GM18909 (cell line): ENCODE measurements around the gene CNTN4.

ENCODE experiments used
- ATAC-seq: cut with Tn5 transposase; IDR thresholded peaks from one replicate; pipeline ENCODE4 v1.9.1; 2021; ENCODE audit warnings: mild to moderate bottlenecking; ENCODE audit not compliant: unreplicated experiment, poor library complexity

The CNTN4 gene

DNA sequence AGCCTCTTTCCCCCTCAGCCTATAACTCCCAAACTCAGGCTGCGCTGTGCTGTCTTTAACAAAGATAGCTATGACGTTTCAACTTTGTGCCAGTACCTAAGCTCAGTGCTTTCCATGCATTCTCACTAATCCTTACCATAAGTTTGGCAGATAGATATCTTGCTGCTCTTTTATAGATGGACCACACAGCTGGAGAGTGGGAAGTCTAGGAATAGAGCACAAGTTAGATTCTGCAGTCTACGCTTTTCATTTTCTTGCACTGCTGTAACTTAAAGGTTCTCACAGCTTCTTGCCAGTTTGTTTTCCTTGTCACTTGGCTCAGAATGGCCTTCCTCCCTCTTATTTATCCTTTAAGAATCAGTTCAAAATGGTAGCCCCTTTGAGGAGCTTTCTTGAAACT, 468.8 kb downstream of the CNTN4 start:
- no peak for ATAC-seq

DNA sequence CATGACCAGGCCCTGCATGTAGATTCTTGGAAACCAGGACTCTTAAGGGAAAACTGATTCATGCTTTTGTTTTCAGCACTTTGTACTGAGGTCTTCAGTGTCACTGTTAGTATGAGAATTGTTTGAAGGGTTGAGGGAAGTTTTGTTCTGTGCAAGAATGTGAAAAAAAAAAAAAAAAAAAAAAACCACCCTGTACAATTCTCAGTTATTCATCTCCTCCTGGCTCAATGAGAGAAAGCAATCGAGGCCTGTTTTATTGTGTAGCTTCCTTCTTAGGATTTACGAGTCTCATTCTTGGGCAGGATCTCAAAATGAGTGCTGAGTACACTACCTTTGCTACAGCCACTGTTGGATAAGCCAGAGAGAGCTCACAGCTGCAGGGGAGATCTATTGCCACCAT, 469.5 kb downstream of the CNTN4 start:
- no peak for ATAC-seq

DNA sequence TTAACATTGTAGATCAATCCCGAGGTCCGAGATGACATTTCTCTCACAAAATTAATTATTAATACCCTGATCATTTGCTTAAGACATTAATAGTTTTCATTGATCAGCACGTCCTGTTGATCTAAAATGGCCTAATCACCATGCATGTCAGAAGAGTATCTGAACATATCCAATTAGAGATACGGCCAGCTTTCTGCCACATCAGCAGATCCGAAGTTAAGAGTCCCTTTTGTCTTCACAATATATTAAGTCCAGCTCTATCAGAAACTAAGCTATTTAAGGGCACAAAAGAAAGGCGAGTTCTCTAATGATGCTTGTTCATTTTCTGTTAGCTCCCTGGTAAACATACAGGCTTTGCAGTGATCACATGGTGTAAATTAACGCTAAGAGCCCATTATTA, 470.3 kb downstream of the CNTN4 start:
- no peak for ATAC-seq

DNA sequence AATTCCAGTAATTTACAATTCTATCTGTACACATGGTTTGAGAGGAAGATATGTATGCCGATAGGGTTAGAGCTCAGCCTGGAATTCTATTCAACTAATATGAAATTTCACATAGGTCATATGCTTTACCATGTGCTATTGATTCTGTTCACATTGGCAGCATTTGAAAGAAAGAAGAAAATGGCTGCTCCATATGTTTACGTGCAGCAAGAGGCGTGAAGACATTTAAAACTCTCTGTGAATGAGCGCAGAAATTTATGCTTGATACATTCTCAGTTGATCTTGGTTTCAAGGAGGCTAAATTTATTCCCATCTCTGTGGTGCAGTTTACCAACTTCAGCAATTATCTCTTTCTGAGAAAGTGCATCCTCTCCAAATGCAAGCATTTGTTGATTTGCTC, 478.9 kb downstream of the CNTN4 start:
- no peak for ATAC-seq

DNA sequence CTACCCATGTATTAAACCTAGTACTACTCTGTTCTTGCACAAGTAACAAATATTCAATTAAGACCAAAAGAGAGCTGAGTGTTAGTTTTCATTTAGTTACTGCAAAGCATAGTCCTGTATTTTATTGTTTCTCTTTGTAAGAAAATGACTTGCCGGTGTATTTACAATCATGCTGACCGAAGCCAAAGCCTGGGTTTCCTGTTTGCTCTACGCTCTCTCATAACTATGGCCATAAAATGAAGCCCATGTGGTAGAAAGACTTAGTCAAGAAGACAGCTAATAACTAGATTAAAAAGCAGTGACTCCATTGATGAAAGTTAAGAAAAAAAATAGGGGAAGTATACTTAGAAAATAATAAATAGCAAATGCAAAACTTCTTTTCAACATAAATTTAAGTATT, 479.9 kb downstream of the CNTN4 start:
- no peak for ATAC-seq

DNA sequence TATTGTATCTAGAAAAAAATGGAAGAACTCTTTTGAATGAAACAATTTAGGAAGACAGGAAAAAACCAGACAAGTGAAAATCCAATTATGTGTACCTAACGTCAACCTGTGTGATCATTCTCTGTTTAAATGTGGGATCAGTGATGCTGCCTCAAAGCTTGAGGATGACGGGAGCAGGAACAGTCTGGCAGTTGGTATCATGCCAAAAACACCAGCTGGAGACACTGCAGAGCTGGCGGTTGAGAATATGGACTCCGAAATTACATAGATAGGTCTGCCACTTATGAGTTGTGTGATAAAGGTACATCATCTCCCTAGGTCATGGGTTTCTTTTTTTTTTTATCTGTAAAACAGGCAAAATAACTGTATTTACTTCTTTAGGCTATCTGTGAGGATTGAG, 480.5 kb downstream of the CNTN4 start:
- ATAC-seq, result no peak

DNA sequence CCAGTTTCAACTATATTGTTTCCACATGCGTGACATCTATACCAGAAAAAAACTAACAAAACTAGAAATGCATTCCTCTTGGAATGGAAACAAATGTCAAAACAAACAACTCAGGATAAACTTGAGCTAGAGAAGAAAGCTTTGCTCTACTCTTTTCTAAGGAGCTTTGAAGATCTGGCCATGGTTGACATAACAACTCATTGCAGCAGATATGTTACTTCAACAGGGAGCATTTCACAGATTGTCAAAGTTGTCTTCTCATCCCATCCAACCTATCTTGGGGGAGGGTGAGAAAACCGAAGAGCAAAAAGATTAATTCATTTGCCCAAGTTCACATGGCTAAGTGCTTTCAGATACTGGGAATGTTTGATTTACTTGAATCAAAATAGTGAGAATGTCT, 484.4 kb downstream of the CNTN4 start:
- no peak for ATAC-seq

DNA sequence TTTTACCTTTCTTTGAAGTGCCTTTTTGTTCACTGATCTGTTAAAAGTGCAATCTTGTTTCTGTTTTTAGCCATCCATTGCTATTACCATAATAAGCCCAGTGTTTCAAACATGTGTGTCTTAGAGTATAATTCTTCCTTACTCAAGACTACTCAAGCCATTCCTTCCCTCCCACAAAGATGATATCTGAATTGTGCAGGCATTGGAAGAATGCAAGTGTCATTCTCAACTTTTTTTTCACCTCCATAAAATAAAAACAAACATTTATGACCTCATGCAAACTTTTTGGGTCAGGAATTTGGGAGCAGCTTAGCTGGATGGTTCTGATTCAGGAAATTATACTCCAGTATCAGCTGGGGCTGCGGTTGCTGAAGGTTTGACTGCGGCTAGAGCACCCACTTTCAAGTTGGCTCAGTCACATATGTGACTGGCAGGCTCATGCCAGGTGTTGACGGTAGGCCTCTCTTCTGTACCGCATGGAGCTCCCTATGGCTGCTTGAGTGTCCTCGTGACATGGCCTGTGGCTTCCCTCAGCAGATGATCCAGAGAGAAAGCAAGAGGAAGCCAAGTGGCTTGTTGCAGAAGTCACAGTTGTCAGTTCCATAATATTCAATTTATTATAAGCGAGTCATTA, 490.8 kb downstream of the CNTN4 start:
- ATAC-seq, result no peak

DNA sequence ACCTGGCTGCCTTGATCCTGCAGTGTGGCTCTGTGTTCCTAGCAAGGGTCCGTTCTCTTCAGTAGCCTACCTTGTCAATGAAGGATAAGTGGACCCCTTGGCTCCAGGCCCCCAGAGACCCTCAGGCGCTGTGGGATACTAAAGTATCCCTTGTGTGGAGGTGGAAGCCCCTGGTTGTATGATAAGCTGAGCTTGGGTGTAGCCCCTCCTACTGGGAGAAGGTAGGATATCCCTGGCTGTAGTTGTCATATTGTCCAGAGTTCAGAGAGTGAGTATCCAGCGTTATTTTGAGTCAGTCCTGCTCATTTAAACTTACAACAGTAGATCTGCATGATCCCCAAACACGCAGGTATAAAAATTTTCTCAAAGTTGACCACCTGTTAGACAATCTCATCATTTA, 496.8 kb downstream of the CNTN4 start:
- no peak for ATAC-seq

DNA sequence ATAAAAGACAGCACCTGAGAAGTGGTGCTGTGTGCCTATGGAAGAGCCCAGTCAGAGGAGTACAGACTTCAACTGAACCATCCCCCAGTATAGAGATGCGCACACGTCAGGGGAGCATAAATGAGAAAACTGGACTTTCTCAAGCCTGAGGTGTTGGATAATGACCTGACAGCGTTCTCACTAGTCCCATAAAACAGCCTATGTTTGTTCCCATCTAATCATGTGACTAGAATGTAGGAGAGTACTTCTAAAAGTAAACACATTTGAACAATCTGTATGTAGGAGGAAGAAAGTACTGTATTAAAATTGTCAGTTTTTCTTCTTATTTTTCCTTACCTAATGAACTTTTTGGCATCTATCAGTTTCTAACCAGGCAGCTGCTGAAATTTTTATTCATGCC, 498.9 kb downstream of the CNTN4 start:
- no peak for ATAC-seq

DNA sequence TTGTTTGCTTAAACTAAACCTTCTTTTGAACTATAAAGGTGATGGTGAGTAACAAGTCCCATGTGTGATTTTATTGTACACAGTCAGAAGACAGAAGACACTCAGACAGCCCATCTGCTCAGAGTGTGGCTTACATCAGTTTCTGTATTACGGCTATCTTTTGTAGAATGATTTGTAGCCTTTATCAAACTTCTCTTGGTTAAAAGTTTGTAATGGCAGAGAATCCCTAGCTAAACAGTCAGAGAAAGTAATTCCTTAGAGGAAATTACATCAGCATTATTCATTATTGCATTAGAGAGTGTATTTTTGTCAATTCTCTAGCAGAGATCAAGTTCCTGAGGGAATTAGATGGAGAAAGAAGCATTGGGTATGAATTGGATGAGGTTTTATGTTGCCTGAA, 500.8 kb downstream of the CNTN4 start:
- no peak for ATAC-seq

DNA sequence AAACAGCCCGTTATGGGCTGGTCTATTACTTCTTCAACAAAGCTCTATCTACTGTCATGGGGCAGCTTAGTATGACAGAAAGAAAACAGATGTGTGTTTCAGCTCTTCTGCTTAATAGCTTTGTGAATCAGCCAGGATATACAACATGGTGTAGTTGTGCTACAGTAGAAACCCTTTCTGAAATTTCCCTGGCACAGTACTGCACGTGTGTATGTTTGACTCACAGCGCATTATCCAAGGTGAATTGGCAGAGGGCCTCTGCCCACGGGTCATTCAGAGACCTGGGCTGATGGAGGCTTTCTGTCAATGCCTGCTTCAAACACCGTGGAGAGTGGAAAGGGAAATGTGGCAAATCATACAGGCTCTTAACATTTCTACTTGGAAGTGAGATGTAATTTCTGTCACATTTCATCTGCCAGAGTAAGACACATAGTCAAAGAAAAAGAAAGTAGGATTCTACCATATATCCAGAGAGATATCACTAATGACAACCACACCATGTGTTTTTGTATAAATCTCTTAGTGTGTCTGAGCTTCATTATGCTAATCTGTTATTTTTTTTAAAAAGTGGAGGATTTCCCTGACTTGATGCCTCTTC, 505.1 kb downstream of the CNTN4 start:
- ATAC-seq, result no peak

DNA sequence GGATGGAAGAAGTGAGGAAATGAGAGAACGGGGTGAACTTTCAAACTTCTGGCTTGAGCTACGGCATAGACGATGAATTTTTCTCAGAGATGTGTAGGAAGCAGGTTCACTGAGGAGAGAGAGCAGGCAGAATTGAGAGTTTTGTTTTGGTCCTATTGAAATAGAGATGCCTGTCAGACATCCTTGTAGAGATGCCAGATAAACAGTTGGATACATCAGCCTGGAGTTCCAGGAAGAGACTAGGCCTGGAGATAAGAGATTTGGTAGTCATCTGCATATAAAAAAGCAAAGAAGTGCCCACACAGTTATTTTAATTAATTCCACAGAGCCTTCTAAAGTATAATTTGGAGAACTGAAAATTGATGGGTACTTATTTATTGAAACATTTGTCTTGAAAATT, 515.9 kb downstream of the CNTN4 start:
- no peak for ATAC-seq

DNA sequence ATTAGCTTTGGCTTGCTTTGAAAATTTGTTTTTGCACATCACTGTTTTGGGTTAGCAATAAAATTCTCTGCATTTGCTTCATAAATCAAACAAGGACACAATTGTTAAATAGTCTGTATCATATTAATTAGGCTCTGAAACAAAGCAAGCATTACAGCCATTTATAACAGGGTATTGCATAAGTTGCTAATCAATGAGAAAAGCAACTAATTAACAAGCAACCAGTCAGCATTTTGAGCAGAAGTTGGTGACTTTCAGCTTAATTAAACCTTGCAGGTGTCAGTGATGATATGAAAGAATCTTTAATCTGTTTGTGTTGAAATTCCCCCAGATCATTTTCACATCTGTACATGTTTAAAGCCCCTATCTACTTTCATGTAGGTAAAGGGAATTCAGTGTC, 516.4 kb downstream of the CNTN4 start:
- no peak for ATAC-seq

DNA sequence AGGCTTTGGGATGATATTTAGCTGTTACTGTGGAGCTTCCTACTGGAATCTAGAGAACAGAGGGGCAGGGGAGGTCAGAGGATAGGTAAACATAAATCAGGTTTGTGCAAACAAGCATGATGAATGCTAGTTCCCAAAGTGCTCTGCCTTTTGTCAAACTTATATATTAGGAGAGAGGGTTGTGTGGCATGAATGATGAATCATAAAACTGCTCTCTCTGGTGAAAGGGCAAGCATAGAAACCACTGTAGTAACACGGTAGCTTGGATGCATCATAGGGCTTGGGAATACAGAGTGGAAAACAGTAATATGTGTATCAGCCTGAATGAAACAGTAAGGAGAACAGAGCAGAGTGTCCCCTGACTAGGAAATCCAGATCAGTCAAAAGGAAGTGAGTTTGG, 524.8 kb downstream of the CNTN4 start:
- ATAC-seq, result no peak

DNA sequence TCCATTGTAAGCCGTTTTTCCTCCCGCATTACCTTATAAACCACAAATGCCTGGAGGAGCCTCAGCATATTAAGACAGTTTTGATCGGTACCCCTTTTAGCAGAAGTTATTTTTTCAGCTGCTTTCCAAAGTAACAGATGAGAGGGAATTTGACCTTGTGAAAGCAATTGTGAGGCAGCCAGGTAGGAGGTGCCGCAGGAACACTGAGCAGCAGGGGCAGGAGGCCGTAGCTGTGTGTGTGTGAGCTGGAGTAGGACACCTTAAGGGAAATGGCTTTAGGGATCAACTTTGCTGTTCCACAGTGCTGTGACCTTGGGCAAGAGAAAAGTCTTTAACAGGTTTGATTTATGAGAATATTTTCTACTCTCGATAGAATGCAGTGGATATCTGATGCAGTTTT, 529.5 kb downstream of the CNTN4 start:
- ATAC-seq, result no peak

DNA sequence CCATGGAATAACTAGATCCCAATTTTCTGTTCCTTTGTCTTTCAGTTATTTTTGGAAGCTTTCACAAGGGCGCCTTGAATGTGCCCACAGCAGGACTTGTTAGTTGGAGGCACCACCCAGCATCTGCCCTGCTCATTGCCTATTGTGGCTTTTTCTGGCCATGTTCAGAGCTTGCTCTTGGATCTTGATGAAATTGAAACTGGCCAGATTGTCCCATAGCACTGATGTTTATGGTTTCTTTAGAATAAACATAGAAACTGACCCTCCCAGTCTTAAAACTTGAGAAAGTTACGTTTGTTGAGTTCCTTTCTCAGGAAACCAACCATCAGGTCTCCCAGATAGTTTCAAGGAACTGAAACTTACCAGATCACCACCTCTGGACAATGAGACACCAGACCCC, 536.8 kb downstream of the CNTN4 start:
- ATAC-seq, result no peak

DNA sequence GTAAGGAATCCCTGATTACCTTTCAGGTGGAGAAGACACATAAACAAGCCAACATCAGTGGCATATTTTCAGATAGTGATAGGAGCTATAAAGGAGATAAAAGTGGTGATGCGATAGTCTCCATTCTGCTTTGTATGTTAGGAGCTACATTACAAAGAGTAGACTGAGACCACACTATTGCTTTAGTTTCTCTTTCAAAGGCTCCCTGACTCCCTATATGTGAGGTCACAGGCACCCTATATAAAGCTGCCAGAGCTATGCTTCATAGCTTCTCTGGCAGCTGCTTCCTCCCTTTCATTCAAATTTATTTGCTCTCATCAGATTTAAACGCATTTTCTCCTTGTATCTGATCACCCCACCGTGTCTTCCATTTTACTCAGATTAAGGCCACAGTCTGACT, 544.9 kb downstream of the CNTN4 start:
- no peak for ATAC-seq

DNA sequence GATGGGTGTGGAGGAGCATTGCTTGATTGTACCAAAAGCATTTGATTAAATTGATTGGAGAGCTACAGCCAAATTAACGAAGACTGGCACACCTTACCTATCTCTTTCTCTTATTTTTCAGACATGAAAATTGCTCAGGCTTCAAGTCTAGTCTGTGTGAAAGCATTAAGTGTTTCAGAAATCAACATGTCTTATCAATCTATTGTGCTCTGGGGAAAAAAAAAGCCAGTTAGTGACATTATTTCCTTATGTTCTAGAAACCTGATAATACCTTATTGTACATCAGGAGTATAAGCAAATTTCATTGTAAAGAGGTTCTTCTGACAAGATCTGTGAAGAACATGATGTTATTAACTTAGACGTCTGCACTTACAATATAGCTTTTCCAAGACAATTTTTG, 546.3 kb downstream of the CNTN4 start:
- ATAC-seq, result no peak

DNA sequence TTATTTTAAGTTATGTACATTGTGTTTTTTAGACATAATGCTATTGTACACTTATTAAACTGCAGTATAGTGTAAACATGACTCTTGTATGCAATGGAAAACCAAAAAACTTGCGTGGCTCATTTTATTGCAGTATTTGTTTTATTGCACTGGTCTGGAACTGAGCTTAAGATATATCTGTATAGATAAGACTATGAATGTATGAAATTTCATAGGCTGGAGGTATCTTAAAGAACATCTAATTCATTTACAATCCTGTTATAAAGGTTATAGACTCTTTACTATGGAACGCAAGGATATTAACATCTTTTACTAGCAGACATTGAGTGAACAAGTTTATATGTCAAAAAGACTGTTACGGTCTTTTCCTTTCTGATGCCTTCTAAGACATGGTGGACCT, 552.1 kb downstream of the CNTN4 start:
- ATAC-seq, result no peak

DNA sequence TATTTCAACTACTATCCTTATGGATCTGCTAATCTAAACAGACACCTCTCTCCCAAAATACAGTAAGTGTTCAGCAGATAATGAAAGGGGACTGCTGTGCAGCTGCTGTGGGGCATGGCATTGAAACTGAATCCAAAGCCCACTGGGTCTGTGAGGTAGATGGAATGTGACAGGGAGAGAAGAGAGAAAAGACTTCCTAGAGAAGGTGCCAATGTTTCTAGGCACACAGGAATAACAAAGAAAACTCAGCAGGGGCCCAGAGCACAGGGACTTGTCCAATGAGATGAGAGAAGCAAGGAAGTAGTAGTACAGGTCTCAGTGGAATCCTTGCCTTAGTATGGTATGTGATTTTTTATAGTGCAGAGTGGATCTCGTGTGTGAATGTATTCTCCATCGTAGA, 553.7 kb downstream of the CNTN4 start:
- ATAC-seq, result no peak

DNA sequence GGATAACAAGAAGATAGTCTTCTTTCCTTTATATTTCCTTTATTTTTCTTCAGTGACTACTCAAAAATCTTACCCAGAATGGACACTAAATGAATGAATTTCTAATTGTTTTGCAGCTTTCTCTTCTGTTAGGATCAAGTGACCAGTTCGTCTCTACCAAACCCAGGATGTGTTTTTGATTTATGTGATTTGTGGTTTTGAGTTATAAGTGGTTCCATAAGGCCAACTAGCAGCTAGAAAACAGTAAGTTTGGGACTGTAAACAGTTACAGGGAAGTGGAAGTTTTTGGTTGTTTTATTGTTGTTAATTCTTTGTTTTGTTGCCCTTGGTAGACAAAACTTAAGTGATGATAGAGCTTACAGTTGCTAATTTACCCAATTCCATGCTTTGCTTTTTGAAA, 555.0 kb downstream of the CNTN4 start:
- ATAC-seq, result no peak

DNA sequence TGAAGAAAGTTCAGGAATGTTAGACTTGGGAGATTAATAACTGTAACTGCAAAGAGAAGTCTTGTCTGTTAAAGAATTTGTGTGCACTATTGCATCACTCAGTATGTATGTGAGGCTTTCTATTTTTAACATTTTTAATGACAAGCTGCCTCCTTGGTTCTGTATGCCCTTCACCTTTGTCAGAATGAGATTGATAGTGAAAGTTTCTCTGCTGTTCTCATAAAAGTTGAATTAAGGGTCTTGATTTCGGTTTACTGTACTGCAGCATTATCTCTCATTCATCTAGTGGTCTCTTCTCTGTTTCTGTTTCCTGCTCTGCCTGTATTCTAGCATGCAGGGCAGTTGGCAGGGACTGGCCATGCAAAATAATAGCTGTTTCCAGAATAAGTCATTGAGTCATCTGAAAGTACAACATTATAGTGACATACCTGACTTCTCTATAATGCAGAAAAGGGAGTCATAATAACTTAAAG, 556.6 kb downstream of the CNTN4 start:
- no peak for ATAC-seq
